HepG2 (cell line): ENCODE results near the gene SLC16A5. TPM values are rescaled to one million over a fixed set of nuclear protein-coding genes. Genes with fewer than 3 reads are reported as not detected.

Source experiments
- ARNTL ChIP-seq: sonication (generic); formaldehyde crosslinking; IDR thresholded peaks from 2 replicates; pipeline ENCODE4 v1.4.0; 2020; ENCODE audit warnings: mild to moderate bottlenecking, missing genetic modification reagents
- FOXO1 ChIP-seq: sonication (generic); formaldehyde crosslinking; IDR thresholded peaks from 2 replicates; pipeline ENCODE4 v1.4.0; 2020; ENCODE audit warnings: missing genetic modification reagents
- KDM3A ChIP-seq: IDR thresholded peaks from 2 replicates; pipeline ENCODE4 v1.6.1; 2018; ENCODE audit warnings: low read depth, missing compliant biosample characterization
- MLLT10 ChIP-seq: sonication (generic); formaldehyde crosslinking; IDR thresholded peaks from 2 replicates; pipeline ENCODE4 v1.4.0; 2020; ENCODE audit warnings: missing genetic modification reagents
- ZBTB33 ChIP-seq: sonication (generic); formaldehyde crosslinking; IDR thresholded peaks from 2 replicates; pipeline ENCODE4 v1.4.0; 2020; ENCODE audit warnings: missing genetic modification reagents
- ZBTB7A ChIP-seq: sonication (generic); formaldehyde crosslinking; IDR thresholded peaks from 2 replicates; pipeline ENCODE4 v1.8.0; 2022; ENCODE audit warnings: mild to moderate bottlenecking, missing genetic modification reagents
- ZFP91 ChIP-seq: sonication (generic); formaldehyde crosslinking; IDR thresholded peaks from 2 replicates; pipeline ENCODE4 v1.9.0; 2022; ENCODE audit warnings: missing genetic modification reagents, mild to moderate bottlenecking, borderline replicate concordance
- ZFX ChIP-seq: sonication (generic); formaldehyde crosslinking; IDR thresholded peaks from 2 replicates; pipeline ENCODE4 v1.4.0; 2020; ENCODE audit warnings: mild to moderate bottlenecking, low read depth, missing genetic modification reagents, moderate library complexity
- ZNF354B ChIP-seq: sonication (generic); formaldehyde crosslinking; IDR thresholded peaks from 2 replicates; pipeline ENCODE4 v1.8.0; 2022; ENCODE audit warnings: mild to moderate bottlenecking, missing genetic modification reagents
- ZSCAN20 ChIP-seq: sonication (generic); formaldehyde crosslinking; IDR thresholded peaks from 2 replicates; pipeline ENCODE4 v1.4.0; 2020; ENCODE audit warnings: missing genetic modification reagents, mild to moderate bottlenecking, borderline replicate concordance
- polyA plus RNA-seq, 8 experiments: library from polyadenylated mRNA; depleted of rRNA in 3 of 8; stranded (reverse) in 7 of 8; unstranded in 1 of 8; fragments of >200 nt; fragmentation: Illumina TruSeq in 4 of 8; extraction: Trizol in 4 of 8; gene quantifications; 2 replicates each; pipeline versions ENCODE4 v1.2.1 to v1.2.3, GENCODE V29; 2011 to 2016; ENCODE audit warnings: low read depth in 4 of 8, missing spikeins in 1 of 8, mixed read lengths in 1 of 8; ENCODE audit not compliant: insufficient read depth in 1 of 8
- total RNA-seq, 5 experiments: library from RNA; depleted of rRNA; stranded (reverse); fragments of >200 nt; fragmentation: Illumina TruSeq; extraction: Trizol; gene quantifications; 2 replicates each; pipeline ENCODE4 v1.2.3, GENCODE V29; 2016; ENCODE audit warnings: low read depth in 1 of 5
- TF ChIP-seq, protein P1 (sequence below): sonication (generic); formaldehyde crosslinking; IDR thresholded peaks from 2 replicates; pipeline ENCODE4 v1.9.0; 2021; ENCODE audit warnings: mild to moderate bottlenecking, missing genetic modification reagents
- TF ChIP-seq, protein P2 (sequence below): sonication (generic); formaldehyde crosslinking; conservative IDR thresholded peaks from 2 replicates; pipeline ENCODE4 v1.4.0; 2020; ENCODE audit warnings: missing genetic modification reagents
- TF ChIP-seq, protein P3 (sequence below): sonication (generic); formaldehyde crosslinking; IDR thresholded peaks from 2 replicates; pipeline ENCODE4 v1.5.1; 2020; ENCODE audit warnings: mild to moderate bottlenecking, missing genetic modification reagents, borderline replicate concordance
- TF ChIP-seq, protein P4 (sequence below): sonication (generic); formaldehyde crosslinking; IDR thresholded peaks from 2 replicates; pipeline ENCODE4 v1.4.0; 2020; ENCODE audit warnings: missing genetic modification reagents

The SLC16A5 gene
- total and polyA plus RNA-seq, 2 of the 13 experiments (the other 11 are each of a cell fraction or from before 2014, with no cell fraction given): 0.69 to 5.6 TPM

DNA sequence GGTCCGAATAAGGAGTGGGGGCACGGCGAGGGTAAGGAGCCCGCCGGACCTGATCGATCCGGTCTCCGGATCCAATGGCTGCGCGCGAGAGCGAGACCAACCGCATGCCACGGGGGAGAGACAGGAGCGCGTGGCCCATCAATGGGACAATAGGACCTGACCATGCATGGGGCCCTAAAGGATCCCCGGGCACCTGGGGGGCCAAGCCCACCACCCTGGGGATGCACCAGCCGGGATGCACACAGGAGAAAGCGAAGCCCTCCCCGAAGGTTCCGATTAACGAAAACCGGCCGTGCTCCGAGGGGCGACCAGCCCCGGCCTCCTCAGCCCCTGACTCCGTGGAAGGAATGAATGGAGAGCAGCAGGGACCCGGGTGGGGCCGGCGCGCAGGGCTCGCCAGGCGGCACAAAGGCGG lies 66.0 kb downstream of the SLC16A5 start (continued):
- TF ChIP-seq ZBTB7A (CRISPR knock-in tag): 0 out of 2 replicates have a peak, but pooled peaks have one; percentile 38
- TF ChIP-seq MLLT10 (CRISPR knock-in tag): no peak
- no peak for TF ChIP-seq ZFX (CRISPR knock-in tag)
- TF ChIP-seq, protein P1, sequence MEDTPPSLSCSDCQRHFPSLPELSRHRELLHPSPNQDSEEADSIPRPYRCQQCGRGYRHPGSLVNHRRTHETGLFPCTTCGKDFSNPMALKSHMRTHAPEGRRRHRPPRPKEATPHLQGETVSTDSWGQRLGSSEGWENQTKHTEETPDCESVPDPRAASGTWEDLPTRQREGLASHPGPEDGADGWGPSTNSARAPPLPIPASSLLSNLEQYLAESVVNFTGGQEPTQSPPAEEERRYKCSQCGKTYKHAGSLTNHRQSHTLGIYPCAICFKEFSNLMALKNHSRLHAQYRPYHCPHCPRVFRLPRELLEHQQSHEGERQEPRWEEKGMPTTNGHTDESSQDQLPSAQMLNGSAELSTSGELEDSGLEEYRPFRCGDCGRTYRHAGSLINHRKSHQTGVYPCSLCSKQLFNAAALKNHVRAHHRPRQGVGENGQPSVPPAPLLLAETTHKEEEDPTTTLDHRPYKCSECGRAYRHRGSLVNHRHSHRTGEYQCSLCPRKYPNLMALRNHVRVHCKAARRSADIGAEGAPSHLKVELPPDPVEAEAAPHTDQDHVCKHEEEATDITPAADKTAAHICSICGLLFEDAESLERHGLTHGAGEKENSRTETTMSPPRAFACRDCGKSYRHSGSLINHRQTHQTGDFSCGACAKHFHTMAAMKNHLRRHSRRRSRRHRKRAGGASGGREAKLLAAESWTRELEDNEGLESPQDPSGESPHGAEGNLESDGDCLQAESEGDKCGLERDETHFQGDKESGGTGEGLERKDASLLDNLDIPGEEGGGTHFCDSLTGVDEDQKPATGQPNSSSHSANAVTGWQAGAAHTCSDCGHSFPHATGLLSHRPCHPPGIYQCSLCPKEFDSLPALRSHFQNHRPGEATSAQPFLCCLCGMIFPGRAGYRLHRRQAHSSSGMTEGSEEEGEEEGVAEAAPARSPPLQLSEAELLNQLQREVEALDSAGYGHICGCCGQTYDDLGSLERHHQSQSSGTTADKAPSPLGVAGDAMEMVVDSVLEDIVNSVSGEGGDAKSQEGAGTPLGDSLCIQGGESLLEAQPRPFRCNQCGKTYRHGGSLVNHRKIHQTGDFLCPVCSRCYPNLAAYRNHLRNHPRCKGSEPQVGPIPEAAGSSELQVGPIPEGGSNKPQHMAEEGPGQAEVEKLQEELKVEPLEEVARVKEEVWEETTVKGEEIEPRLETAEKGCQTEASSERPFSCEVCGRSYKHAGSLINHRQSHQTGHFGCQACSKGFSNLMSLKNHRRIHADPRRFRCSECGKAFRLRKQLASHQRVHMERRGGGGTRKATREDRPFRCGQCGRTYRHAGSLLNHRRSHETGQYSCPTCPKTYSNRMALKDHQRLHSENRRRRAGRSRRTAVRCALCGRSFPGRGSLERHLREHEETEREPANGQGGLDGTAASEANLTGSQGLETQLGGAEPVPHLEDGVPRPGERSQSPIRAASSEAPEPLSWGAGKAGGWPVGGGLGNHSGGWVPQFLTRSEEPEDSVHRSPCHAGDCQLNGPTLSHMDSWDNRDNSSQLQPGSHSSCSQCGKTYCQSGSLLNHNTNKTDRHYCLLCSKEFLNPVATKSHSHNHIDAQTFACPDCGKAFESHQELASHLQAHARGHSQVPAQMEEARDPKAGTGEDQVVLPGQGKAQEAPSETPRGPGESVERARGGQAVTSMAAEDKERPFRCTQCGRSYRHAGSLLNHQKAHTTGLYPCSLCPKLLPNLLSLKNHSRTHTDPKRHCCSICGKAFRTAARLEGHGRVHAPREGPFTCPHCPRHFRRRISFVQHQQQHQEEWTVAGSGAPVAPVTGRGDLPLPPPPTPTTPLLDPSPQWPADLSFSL (CRISPR knock-in tag): no peak
- TF ChIP-seq, protein P2, sequence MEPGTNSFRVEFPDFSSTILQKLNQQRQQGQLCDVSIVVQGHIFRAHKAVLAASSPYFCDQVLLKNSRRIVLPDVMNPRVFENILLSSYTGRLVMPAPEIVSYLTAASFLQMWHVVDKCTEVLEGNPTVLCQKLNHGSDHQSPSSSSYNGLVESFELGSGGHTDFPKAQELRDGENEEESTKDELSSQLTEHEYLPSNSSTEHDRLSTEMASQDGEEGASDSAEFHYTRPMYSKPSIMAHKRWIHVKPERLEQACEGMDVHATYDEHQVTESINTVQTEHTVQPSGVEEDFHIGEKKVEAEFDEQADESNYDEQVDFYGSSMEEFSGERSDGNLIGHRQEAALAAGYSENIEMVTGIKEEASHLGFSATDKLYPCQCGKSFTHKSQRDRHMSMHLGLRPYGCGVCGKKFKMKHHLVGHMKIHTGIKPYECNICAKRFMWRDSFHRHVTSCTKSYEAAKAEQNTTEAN (CRISPR knock-in tag): no peak
- no peak for TF ChIP-seq ZFP91 (CRISPR knock-in tag)
- TF ChIP-seq ZNF354B (CRISPR knock-in tag): 0 out of 2 replicates have a peak, but pooled peaks have one; percentile 6
- TF ChIP-seq ZSCAN20: 0 out of 2 replicates have a peak, but pooled peaks have one; percentile 10
- TF ChIP-seq, protein P3, sequence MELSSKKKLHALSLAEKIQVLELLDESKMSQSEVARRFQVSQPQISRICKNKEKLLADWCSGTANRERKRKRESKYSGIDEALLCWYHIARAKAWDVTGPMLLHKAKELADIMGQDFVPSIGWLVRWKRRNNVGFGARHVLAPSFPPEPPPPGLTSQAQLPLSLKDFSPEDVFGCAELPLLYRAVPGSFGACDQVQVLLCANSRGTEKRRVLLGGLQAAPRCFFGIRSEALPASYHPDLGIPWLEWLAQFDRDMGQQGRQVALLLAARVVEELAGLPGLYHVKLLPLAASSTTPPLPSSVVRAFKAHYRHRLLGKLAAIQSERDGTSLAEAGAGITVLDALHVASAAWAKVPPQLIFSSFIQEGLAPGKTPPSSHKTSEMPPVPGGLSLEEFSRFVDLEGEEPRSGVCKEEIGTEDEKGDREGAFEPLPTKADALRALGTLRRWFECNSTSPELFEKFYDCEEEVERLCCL (CRISPR knock-in tag): 0 out of 2 replicates have a peak, but pooled peaks have one; percentile 8
- TF ChIP-seq, protein P4, sequence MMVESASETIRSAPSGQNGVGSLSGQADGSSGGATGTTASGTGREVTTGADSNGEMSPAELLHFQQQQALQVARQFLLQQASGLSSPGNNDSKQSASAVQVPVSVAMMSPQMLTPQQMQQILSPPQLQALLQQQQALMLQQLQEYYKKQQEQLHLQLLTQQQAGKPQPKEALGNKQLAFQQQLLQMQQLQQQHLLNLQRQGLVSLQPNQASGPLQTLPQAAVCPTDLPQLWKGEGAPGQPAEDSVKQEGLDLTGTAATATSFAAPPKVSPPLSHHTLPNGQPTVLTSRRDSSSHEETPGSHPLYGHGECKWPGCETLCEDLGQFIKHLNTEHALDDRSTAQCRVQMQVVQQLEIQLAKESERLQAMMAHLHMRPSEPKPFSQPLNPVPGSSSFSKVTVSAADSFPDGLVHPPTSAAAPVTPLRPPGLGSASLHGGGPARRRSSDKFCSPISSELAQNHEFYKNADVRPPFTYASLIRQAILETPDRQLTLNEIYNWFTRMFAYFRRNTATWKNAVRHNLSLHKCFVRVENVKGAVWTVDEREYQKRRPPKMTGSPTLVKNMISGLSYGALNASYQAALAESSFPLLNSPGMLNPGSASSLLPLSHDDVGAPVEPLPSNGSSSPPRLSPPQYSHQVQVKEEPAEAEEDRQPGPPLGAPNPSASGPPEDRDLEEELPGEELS (CRISPR knock-in tag): no peak
- no peak for TF ChIP-seq FOXO1
- no peak for TF ChIP-seq ZBTB33
- TF ChIP-seq KDM3A: no peak
- no peak; the same call in 1 of the 2 replicates for TF ChIP-seq ARNTL (CRISPR knock-in tag)
